ENCODE data around the gene ZNF469. TPM values are rescaled to one million over a fixed set of nuclear protein-coding genes. Genes with fewer than 3 reads are reported as not detected.

Gene ZNF469
- total and polyA plus RNA-seq, 2 of the 13 experiments (the other 11 are each of a cell fraction or from before 2014, with no cell fraction given) = not detected

DNA sequence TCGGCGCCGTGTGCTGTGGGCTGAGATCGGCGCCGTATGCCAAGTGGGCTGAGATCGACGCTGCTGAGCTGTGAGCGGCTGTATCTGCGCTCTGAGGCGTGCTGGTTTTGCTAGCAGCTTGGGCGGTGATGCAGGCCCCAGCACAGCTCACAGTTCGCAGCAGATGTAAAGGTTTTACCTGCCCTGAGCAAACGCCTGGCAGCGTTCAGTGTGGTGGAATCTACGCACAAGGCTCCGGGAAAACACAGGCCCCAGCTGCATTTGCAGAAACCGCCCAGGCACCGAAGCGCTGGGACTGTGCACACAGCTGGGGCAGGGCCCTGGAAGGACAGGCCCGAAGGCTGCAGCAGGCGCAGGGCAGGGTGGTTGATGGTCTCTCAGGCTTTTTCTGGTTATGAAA lies 8.0 kb upstream of the ZNF469 start (continued):
- no peak for TF ChIP-seq EP300 (IDR thresholded peaks at IDR 0.05; ENCODE audit: low read depth in 2 of 2, low read length in 2 of 2)
- TF ChIP-seq EP300 (CRISPR knock-in tag; IDR thresholded peaks at IDR 0.05; ENCODE audit: borderline replicate concordance) = no peak
- TF ChIP-seq ZNF326 (CRISPR knock-in tag; IDR thresholded peaks at IDR 0.05; ENCODE audit: borderline replicate concordance) = no peak
- TF ChIP-seq KLF16 (CRISPR knock-in tag; IDR thresholded peaks at IDR 0.05) = no peak
- TF ChIP-seq ZNF530 (CRISPR knock-in tag; IDR thresholded peaks at IDR 0.05; ENCODE audit: low read depth) = no peak
- no peak for TF ChIP-seq MAFG (CRISPR knock-in tag; IDR thresholded peaks at IDR 0.05)
- TF ChIP-seq, protein P1, sequence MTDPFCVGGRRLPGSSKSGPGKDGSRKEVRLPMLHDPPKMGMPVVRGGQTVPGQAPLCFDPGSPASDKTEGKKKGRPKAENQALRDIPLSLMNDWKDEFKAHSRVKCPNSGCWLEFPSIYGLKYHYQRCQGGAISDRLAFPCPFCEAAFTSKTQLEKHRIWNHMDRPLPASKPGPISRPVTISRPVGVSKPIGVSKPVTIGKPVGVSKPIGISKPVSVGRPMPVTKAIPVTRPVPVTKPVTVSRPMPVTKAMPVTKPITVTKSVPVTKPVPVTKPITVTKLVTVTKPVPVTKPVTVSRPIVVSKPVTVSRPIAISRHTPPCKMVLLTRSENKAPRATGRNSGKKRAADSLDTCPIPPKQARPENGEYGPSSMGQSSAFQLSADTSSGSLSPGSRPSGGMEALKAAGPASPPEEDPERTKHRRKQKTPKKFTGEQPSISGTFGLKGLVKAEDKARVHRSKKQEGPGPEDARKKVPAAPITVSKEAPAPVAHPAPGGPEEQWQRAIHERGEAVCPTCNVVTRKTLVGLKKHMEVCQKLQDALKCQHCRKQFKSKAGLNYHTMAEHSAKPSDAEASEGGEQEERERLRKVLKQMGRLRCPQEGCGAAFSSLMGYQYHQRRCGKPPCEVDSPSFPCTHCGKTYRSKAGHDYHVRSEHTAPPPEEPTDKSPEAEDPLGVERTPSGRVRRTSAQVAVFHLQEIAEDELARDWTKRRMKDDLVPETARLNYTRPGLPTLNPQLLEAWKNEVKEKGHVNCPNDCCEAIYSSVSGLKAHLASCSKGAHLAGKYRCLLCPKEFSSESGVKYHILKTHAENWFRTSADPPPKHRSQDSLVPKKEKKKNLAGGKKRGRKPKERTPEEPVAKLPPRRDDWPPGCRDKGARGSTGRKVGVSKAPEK (CRISPR knock-in tag; IDR thresholded peaks at IDR 0.05; ENCODE audit: borderline replicate concordance) = no peak

DNA sequence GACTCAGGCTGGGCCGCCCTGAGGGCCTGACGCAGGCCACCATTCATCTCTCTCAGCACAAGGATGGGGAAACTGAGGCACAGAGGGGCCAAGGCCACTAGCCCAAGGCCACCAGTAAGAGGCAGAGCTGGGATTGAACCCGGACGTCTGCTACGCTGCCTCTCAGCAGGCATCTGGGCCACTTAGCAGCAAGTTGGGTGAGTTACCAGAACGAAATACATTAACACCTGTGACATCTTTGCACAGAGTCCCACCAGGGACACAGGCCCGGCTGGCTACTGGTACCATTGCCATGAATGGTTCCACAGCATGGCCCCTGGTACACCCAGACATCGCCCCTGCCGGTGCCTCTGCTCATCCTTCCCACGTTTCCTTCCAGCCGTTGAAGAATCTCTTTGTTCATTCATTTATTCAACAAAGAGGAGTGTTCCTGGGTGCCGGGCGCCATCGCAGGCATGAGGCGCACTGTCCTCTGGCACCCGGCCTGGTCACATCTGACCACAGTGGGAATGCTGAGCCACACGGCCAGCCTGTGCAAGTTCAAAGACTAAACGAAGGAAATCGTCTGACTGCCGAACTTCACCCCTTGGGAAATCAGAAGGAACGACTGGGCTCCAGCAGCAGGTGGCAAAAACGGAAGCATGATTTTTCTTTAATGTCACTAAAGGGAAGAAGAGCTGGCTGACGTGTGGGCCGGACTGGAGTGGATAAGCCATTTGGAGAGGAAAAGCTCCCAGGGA lies 7.4 kb upstream of the ZNF469 start:
- no peak for TF ChIP-seq TRIM24 (CRISPR knock-in tag; IDR thresholded peaks at IDR 0.05)
- no peak for TF ChIP-seq ZNF589 (CRISPR knock-in tag; conservative IDR thresholded peaks at IDR 0.05)
- no peak for TF ChIP-seq CBX2 (IDR thresholded peaks at IDR 0.05; ENCODE audit: low read depth, low read length)
- no peak for TF ChIP-seq CBX2 (CRISPR knock-in tag; IDR thresholded peaks at IDR 0.05; ENCODE audit: low read depth)
- TF ChIP-seq ZNF564 (CRISPR knock-in tag; IDR thresholded peaks at IDR 0.05) = no peak
- TF ChIP-seq IKZF4 (CRISPR knock-in tag; IDR thresholded peaks at IDR 0.05; ENCODE audit: borderline replicate concordance, low read depth, not compliant biosample characterization) = no peak
- no peak for TF ChIP-seq ZNF460 (CRISPR knock-in tag; IDR thresholded peaks at IDR 0.05; ENCODE audit: borderline replicate concordance)
- no peak for TF ChIP-seq FOXA3 (CRISPR knock-in tag; IDR thresholded peaks at IDR 0.05)
- TF ChIP-seq ZNF350 (CRISPR knock-in tag; IDR thresholded peaks at IDR 0.05; ENCODE audit: borderline replicate concordance, low read depth) = no peak
- no peak for TF ChIP-seq NFIC (IDR thresholded peaks at IDR 0.05; ENCODE audit: low read length)
- BruUV-seq (replicated peaks) = no TSS peak
- Histone ChIP-seq H3K9me3 (ENCODE audit: low read length) (peaks cover 14% of the 10 kb centered on the region), H3K27ac (ENCODE audit: extremely low read length, insufficient read depth, low read length) (no peak overlapping the region), H2AFZ (ENCODE audit: low read length) (no peak overlapping the region), H4K20me1 (ENCODE audit: insufficient read depth, low read length) (no peaks in the 10 kb centered on the region), H3K4me1 (ENCODE audit: insufficient read depth, low read length) (no peaks in the 10 kb centered on the region), H3K79me2 (ENCODE audit: insufficient read depth, low read length) (no peaks in the 10 kb centered on the region), H3K9ac (ENCODE audit: insufficient read depth, low read depth, low read length) (no peak overlapping the region), H3K36me3 (replicated peaks in 1 of 2; ENCODE audit: control insufficient read depth in 1 of 2, insufficient read depth in 2 of 2, low read length in 2 of 2) (no peaks in the 10 kb centered on the region), H3K4me2 (ENCODE audit: low read depth, low read length) (no peak overlapping the region), H3K4me3 (replicated peaks in 1 of 3; ENCODE audit: insufficient read depth in 1 of 3, low read depth in 2 of 3, low read length in 3 of 3) (no peak overlapping the region), H3K27me3 (ENCODE audit: control insufficient read depth in 1 of 2, insufficient read depth in 2 of 2, low read length in 2 of 2) (peaks cover 37 to 70% of the 10 kb centered on the region in 2 experiments; a peak in 4 of 5 replicates)
- CTCF ChIA-PET (ENCODE audit: low intra/inter-chr PET ratio, low total read pairs) = no interaction called here
- DNase-seq (ENCODE audit: low spot score) = no peak
- intact Hi-C loops (cut with micrococcal nuclease; ENCODE audit: unreplicated experiment) (no loop called here), in situ Hi-C loops (cut with HindIII; ENCODE audit: extremely low pct_ligation_motif_present, low pct_unique_long_range_greater_than_20kb) (no loop called here)
- ATAC-seq = no peak
- 40% methylated on average over 20 of the region's 24 CpGs for WGBS (ENCODE audit: low lambda C conversion rate)
- FAIRE-seq = no peak
- POLR2A ChIA-PET = no interaction called here
